Mucosa of gallbladder (tissue), 1 donor: Measurements from ENCODE around the gene HCFC1. TPM values are rescaled to one million over a fixed set of nuclear protein-coding genes. Genes with fewer than 3 reads are reported as not detected.

Experiments
- DNase-seq: peaks from one replicate; pipeline ENCODE4 v3.0.0-alpha.2; 2020; ENCODE audit warnings: low spot score
- total RNA-seq: library from RNA; stranded (reverse); gene quantifications from one replicate; pipeline ENCODE4 v1.2.1, GENCODE V29; 2021
- donor health status: DM: no; HTN: no; CAD: no.

The HCFC1 gene
- total RNA-seq, 1 donor from 2014 or later: 69.5 TPM

DNA sequence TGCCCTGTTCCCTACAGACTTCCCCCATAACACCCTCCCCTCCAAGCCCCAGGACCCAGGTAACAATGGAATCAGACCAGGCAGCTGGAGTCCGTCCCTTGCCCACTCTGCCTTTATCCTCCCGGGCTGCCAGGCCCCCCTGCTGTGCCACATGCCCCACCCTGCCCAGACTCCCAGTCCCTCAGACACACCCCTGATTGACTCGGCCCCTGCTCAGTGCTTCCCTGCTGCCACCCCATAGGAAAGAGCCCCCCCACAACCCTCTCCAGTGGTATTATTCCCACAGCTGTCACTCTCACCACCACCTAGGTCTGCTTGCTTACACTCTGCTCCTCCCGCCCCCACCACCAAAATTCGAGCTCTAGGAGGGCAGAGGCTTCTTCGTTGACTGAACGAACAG lies 32.0 kb downstream of the HCFC1 start:
- no peak for DNase-seq

GRCh38 chrX:153938226-153938786 lies 33.3 kb downstream of the HCFC1 start:
- no peak for DNase-seq

GRCh38 chrX:153937056-153937455 lies 34.6 kb downstream of the HCFC1 start:
- DNase-seq: no peak

GRCh38 chrX:153935326-153935851 lies 36.2 kb downstream of the HCFC1 start:
- DNase-seq: no peak

DNA sequence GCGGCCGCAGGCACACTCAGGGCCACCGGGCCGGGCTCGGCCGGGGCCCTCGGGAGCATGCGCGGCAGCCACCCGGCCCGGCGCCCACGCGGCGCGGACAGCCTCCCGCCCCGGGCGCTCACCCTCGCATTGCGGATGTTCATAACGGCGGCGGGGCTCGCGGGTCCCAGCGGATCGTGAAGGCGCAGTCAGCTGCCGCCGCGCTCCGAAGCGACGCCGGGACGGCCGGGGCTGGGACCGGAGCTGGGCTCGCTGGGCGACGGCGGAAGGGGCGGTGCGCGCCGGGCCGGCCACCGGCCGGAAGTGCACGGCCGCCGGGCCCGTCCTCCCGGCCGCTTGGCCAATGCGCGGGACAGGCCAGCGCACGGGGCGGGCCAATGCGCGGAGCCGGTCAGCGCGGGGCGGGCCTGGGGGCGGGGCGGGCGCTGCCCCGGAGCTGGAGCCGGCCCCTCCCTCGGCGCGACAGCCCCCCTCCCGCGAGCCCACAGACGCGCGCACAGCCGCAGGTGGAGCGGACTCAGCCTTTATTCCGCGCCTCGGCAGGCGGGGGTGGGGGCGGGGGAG lies 36.8 kb downstream of the HCFC1 start, which contains the start of gene NAA10:
NAA10 (minus strand) TSS at position 276 of the 564 bp plus-strand sequence; CDS start at position 143, 133 bp downstream.
- peak; percentile 60 for DNase-seq

DNA sequence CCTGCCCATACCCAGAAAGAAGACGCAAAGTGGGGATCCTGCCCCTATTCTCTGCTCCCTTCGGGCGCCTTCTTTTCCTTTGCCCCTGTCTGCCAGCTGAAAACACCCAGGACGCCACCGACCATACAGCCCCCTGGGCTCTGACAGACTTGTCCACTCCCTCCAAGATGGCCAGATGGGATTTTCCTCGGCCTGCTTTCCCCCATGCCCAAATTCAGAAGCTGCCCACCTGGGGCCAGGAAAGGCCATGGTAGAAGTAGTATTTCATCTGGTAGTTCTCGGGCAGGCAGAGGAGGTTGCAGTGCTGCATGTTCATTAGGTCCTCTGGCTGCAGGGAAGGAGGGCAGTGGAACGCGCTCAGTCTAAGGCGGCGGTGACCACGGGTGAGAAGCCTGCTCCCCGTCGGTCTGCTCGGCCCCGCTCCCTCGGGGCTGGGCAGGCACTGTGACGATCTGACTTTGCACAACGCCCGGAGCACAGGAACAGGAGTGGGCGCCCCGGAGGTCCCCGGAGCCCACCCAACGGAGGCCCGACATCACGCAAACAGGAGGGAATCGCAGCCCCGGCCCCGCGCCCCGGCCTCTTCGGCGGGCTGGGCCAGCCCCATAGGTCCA lies 37.4 kb downstream of the HCFC1 start:
- DNase-seq: no peak

GRCh38 chrX:153933748-153934147 lies 37.9 kb downstream of the HCFC1 start:
- DNase-seq: no peak

DNA sequence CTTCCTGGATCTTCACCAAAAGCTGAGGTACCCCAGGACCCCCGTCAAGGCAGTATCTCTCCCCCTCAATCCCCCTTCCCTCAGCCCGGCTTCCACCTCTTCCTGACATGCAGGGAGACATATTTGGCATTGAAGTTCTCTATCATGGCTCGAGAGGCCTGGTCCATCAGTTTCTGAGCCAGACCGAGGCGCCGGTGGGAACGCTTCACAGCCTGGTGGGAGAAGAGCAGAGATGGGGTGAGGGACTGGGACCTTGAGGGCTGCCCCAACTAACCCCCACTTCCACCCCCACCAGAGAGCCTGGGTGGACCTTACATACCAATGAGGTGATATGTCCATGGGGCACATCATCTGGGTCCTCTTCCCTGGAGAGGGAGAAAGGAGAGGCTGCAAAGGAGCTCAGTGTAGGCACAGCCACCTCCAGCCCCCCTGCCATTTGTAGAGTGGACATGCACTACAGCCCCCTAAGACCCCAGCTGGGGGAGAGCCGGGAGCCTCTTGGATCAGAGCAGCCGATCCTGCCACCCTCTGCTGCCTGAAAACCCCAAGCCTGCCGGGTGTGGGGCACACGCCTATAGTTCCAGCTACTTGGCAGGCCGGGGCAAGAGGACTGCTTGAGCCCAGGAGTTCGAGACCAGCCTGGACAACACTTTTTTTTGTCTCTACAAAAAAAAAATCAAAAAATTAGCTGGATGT lies 39.2 kb downstream of the HCFC1 start:
- no peak for DNase-seq

DNA sequence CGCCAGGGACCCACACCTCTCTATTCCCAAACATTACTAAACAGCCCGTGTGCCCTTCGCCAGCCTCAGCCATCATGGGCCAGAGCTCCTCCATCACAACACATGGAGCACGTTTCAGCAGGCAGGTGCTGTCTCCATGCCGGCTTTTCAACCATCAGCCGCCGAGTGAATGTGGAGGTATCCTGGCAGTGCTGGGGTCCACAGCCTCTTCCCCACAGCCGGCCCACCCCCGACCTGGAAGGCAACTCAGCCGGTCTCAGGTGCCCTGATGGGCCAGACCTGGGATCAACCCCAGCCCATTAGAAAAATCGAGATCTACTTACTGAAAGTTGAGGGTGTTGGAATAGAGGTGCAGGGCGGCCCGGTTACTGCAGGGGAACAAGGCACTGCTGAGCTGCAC lies 39.9 kb downstream of the HCFC1 start:
- no peak for DNase-seq

- DNase-seq: no peak
These were observed 40.5 kb downstream of the HCFC1 start for GRCh38 chrX:153931151-153931550.

- no peak for DNase-seq
These were observed 41.4 kb downstream of the HCFC1 start for GRCh38 chrX:153930011-153930910.

DNA sequence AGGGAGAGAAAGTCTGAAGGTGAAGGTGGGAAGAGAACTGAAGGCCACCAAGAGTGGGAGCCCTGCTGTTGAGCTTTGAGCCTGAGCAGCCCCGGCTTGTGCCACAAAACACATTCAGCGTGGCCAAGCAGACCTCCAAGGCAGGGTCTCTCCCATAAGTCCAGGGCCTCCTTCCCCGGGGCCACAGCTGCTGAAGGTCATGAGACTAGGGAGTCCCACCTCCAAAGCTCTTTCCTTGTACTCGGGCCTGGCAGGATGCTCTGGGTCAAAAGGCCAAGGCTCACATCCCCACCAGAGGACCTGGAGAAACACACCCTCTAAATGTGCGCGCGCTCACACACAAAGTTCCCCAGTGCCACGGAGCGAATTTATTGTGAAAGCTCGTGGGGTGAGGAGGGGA lies 42.0 kb downstream of the HCFC1 start:
- DNase-seq: no peak

- DNase-seq: no peak
These were observed 42.8 kb downstream of the HCFC1 start for GRCh38 chrX:153928846-153929245.

DNA sequence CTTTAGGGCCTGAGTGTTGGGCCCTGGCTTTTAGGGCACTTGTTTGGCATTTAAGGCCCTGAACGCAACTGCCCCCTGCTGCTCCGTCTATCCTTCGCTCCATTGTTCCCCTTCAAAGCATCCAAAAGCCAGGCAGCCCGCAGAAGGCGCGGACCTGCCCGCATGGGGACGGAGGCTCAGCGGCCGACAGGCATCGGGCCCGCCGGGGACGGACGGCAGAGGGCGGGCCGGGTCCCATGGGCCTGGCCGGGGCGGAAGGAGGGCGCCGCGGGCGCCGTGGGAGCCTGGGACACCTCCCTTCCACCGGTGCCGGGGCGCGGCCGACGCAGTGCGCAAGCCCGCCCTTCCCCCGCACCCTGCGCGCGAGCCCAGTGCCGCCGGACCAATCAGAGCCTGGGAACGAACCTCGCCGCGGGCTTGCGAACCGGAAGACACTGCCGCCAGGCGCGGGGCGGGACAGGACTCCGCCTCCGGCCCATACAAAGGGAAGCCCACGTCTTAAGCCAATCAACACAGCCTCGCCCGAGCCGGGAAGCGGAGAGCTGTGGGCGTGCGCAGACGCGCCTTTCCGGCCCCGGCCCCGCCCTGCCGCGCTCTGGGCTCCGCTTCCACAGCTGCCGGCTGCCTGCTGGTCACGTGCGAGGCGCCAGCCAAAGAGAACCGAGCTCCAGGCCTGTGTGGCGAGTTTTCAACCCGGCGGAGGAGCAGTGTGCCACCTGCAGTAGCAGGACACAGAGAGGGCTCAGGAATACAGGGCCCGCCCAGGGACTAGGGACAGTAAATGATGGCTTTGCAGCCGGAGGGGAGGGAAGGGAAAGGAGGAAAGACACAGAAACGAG lies 43.5 kb downstream of the HCFC1 start:
- DNase-seq: peak; percentile 97

DNA sequence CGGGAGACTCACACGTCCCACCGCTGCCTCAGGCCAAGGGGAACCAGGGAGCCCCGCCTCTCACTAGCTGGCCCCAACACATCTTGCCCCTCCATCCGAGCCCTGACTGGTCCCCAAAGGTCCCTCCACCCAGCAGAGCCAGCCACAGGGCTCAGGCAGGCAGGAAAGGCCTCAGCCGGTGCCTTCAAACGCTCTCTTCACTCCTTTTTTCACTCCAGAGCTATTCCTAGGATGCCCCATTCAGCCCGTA lies 44.0 kb downstream of the HCFC1 start:
- DNase-seq: no peak

GRCh38 chrX:153926858-153927671 lies 44.6 kb downstream of the HCFC1 start:
- DNase-seq: peak; percentile 42

- DNase-seq: no peak
These were observed 45.1 kb downstream of the HCFC1 start for GRCh38 chrX:153926552-153926857.

DNA sequence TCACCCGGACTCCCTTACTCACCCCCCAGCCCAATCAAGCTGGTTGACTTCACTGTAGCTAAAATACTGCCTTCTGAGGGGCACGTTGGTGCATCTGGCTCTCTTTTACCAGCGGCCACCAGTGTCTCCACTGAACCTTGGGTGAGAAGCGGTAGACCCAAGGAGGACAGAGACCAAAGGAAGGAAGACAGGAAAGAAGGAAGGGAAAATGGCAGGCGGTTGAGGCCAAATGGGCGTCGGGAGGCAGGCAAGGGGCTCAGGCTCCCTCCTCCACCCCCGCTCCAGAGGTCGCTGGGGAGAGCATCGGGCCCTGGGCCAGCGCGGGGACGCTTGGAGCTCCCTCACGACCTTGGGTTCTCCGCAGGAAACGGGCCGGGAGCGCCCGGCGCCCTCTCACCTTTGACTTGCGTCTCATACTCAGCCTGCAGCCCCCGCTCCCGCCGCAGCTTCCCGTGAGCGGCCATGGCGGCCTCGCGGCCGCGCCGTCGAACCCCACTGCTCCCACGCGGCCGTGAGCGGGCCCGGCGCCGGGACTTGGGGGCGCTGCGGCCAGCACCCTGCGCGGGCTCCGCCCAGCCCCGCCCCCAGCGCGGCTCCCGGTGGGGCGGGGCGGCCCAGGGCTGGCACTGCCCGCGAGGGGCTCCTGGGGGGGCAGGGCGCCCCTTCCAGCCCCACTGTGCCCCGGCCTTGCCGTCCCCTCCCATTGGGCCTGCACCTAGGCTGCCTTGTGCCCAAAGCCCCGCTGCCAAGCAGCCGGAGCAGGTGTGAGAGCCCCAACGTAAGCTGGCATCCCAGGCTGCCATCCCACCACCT lies 45.7 kb downstream of the HCFC1 start, which contains the start of gene ARHGAP4:
ARHGAP4 (minus strand) TSS at position 526 of the 813 bp plus-strand sequence; CDS start at position 464, 62 bp downstream.
- no peak for DNase-seq

GRCh38 chrX:153925387-153925738 lies 46.3 kb downstream of the HCFC1 start:
- DNase-seq: no peak
